Hepatocyte (in vitro differentiated cells): ENCODE results near the gene HES5.

Experiments used
- CTCF ChIP-seq: fragments of 200-600 bp; sonication (generic); IDR thresholded peaks from 2 replicates; pipeline ENCODE4 v1.5.1; 2016; ENCODE audit warnings: antibody characterized with exemption, mild to moderate bottlenecking; ENCODE audit not compliant: poor library complexity
- EZH2 ChIP-seq: fragments of 200-600 bp; sonication (generic); IDR thresholded peaks from 2 replicates; pipeline ENCODE4 v1.6.1; 2016; ENCODE audit warnings: antibody characterized with exemption, mild to moderate bottlenecking, borderline replicate concordance

- TF ChIP-seq CTCF (no peak), EZH2 (no peak)
Observed at GRCh38 chr1:2543543-2544092, 13.6 kb upstream of the HES5 start.
